ENCODE results near the gene LRRC8D. TPM values are rescaled to one million over a fixed set of nuclear protein-coding genes. Genes with fewer than 3 reads are reported as not detected.
A peak's percentile ranks its signal among the peaks of the same experiment; 100 is the strongest.
"Not testable (repeated sequence)": the region's sequence is repeated elsewhere in the genome, so short reads cannot be mapped to it uniquely, and the experiment has no call there.

Gene LRRC8D
- 19.5 and 23.2 TPM in 2 replicates for total RNA-seq (2014; rRNA removed; shearing (Covaris generic))

- Histone ChIP-seq H3K4me3 (peak within 1 kb of the TSS; percentile 84), H3K27ac (no peak within 1 kb of the TSS), H3K27me3 (replicated peaks) (peaks cover 31% of the 10 kb centered on the region), H3K4me1 (replicated peaks) (peaks cover 19% of the 10 kb centered on the region), H3K9me3 (replicated peaks) (no peaks in the 10 kb centered on the region; the same call in 1 of the 2 replicates), H3K36me3 (peaks cover 5% of the 10 kb centered on the region; the same call in 1 of the 2 replicates)
- DNase-seq (ENCODE audit: low read depth in 1 of 2, low spot score in 2 of 2): peak; percentile 57 to 58
Observed at GRCh38 chr1:89820422-89821321, at the start of gene LRRC8D. LRRC8D (plus strand) TSS chr1:89821032; CDS start chr1:89933069, 112,037 bp downstream.

DNA sequence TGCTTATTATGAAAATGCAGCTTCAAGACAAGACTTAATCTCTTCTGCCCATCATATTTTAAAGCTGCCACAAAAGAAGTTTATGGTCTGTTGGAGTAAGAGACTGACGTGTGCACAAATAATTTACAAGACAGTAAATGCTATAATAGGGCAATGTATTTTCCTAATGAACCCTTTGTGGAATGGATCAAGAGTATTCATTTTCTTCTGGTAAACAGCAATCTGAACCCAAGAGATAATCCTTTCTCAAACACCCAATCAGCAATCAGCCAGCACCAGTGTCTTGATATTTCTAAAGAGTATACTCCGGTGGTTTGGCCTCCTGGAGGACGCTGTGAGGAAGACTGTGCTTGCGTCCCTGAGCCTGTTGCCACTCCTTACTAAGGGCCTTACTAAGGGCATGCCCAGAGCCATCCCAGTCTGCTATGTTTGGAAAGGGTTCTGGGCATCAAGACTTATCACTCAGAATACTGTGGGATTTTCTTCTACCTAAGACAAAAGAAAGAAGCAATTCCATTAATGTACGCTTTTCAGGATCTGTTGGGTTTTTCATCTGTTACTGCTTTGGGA lies 48.8 kb upstream of the LRRC8D start:
- H3K27ac ChIP-seq: no peak overlapping the region
- 0 out of 2 replicates have a peak, but pooled peaks cover 4% of the 10 kb centered on the region for H3K27me3 ChIP-seq (replicated peaks)
- no peak for DNase-seq (ENCODE audit: low read depth in 1 of 2, low spot score in 2 of 2)
- H3K36me3 ChIP-seq: no peaks in the 10 kb centered on the region
- 0 out of 2 replicates have a peak, but pooled peaks cover 2% of the 10 kb centered on the region for H3K9me3 ChIP-seq (replicated peaks)
- no peaks in the 10 kb centered on the region for H3K4me1 ChIP-seq (replicated peaks)
- no peak overlapping the region for H3K4me3 ChIP-seq

- not testable (repeated sequence) for H3K9me3 ChIP-seq (replicated peaks); DNase-seq (ENCODE audit: low read depth in 1 of 2, low spot score in 2 of 2); H3K27ac ChIP-seq; H3K27me3 ChIP-seq (replicated peaks); H3K36me3 ChIP-seq; H3K4me3 ChIP-seq; H3K4me1 ChIP-seq (replicated peaks)
Observed at GRCh38 chr1:89776104-89776503, 44.7 kb upstream of the LRRC8D start.

DNA sequence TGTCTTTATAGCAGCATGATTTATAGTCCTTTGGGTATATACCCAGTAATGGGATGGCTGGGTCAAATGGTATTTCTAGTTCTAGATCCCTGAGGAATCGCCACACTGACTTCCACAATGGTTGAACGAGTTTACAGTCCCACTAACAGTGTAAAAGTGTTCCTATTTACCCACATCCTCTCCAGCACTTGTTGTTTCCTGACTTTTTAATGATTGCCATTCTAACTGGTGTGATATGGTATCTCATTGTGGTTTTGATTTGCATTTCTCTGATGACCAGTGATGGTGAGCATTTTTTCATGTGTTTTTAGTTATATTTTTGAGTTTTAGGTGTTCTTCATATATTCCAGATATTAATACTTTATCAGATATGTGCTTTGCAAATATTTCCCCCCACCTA lies 43.6 kb upstream of the LRRC8D start:
- not testable (repeated sequence) for H3K4me3 ChIP-seq; H3K27ac ChIP-seq; DNase-seq (ENCODE audit: low read depth in 1 of 2, low spot score in 2 of 2); H3K27me3 ChIP-seq (replicated peaks); H3K9me3 ChIP-seq (replicated peaks); H3K36me3 ChIP-seq; H3K4me1 ChIP-seq (replicated peaks)

DNA sequence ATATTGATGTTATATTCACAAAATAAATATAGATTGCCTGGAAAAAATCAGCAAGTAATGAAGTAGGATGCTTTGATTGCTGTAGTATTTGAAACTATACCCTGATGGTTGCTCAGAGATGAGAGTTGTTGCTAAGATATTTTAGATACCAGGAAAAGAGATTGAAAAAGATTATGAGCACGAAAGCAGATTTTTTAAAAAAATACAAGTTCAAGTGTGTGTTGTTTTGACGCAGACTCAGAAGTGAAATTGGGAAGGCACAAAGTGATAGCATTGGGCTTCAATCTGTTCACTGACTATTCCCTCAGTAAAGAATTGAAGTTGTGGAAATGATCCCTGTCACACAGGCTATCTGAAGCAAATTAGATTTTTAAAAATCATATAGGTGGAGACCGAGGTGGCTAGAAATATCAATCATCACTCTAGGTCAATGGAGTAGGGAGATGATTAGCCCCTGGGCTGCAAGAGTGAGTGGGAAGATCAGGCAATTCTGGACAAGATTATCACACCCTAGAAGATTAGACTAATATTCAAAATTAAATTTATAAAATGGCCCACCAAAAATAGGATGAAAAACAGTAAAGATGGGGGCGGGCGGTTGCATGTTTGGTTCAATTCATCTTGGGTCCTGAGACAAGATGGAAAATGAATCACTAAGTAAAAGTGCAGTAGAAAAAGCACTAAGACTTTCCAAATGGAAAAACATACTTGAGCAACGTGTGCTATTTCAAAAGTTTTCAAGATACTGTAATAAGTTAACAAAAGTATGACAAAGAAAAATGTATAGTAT lies 41.5 kb upstream of the LRRC8D start:
- Histone ChIP-seq H3K4me3 (no peak overlapping the region), H3K9me3 (replicated peaks) (no peaks in the 10 kb centered on the region), H3K4me1 (replicated peaks) (no peaks in the 10 kb centered on the region), H3K36me3 (no peaks in the 10 kb centered on the region), H3K27ac (no peak overlapping the region), H3K27me3 (replicated peaks) (no peaks in the 10 kb centered on the region)
- DNase-seq (ENCODE audit: low read depth in 1 of 2, low spot score in 2 of 2): no peak

- Histone ChIP-seq H3K9me3 (replicated peaks) (no peaks in the 10 kb centered on the region), H3K4me3 (no peak overlapping the region), H3K4me1 (replicated peaks) (no peaks in the 10 kb centered on the region), H3K27me3 (replicated peaks) (no peaks in the 10 kb centered on the region), H3K36me3 (no peaks in the 10 kb centered on the region), H3K27ac (no peak overlapping the region)
- DNase-seq (ENCODE audit: low read depth in 1 of 2, low spot score in 2 of 2): peak in 1 of 2 experiments; percentile 23
Observed at GRCh38 chr1:89780721-89781120, 40.1 kb upstream of the LRRC8D start.

DNA sequence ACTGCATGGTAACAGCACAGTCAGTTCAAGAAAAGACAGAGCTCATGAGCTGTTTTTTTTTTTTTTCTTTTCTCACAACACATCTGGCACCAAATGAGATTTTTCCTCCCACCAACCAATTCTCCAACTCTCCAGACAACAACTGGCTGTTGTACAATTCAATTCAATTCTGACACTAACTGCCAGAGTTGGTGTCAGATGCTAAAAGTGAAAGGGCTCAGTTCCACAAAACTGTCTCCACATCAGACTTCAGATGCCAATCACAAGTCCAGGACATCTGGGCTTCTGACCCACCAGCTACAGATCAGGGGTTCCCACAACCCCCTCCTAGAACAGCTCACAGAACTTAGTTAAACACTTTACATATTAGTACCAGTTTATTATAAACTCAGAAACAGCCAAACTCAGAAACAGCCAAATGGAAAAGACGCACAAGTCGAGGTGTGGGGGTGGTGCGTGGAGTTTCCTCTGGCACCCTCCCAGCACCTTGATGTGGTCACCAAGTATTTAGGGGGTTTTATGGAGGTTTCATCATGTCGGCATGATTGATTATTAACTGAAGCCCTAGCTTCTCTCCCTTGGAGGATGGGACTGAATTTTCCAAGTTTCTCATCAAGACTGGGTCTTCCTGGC lies 39.2 kb upstream of the LRRC8D start:
- Histone ChIP-seq H3K9me3 (replicated peaks) (no peaks in the 10 kb centered on the region), H3K4me1 (replicated peaks) (no peaks in the 10 kb centered on the region), H3K36me3 (no peaks in the 10 kb centered on the region), H3K27me3 (replicated peaks) (no peaks in the 10 kb centered on the region), H3K27ac (no peak overlapping the region), H3K4me3 (no peak overlapping the region)
- DNase-seq (ENCODE audit: low read depth in 1 of 2, low spot score in 2 of 2): no peak

DNA sequence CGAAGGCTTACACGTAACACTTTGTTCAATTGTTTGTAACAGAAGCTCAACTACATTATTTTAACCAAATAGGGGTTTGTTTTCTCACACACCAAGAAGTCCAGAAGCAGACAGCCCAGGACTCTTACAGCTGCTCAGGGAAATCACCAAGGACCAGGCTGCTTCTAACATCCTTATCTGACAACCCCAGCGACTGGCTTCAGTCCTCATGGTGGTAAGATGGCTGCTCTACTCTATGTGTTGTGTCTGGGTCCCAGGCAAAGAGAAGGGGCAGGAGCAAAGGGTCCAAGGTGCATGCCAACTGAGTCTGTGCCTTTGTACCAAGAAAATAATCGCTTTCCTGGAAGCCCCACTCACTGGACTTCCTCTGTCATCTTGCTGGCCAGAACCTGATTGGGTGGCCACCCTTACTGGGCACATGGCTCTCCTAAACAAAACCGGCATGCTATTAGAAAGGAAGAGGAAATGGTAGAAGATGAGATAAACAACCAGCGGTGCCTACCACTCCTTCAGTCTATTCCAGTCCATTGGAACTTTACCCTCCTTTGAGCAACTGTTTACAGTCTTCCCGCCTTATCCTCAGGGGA lies 34.1 kb upstream of the LRRC8D start:
- no peak overlapping the region for H3K4me3 ChIP-seq
- no peak overlapping the region for H3K27ac ChIP-seq
- no peak for DNase-seq (ENCODE audit: low read depth in 1 of 2, low spot score in 2 of 2)
- no peaks in the 10 kb centered on the region for H3K4me1 ChIP-seq (replicated peaks)
- H3K9me3 ChIP-seq (replicated peaks): no peaks in the 10 kb centered on the region
- H3K36me3 ChIP-seq: no peaks in the 10 kb centered on the region
- H3K27me3 ChIP-seq (replicated peaks): no peaks in the 10 kb centered on the region

DNA sequence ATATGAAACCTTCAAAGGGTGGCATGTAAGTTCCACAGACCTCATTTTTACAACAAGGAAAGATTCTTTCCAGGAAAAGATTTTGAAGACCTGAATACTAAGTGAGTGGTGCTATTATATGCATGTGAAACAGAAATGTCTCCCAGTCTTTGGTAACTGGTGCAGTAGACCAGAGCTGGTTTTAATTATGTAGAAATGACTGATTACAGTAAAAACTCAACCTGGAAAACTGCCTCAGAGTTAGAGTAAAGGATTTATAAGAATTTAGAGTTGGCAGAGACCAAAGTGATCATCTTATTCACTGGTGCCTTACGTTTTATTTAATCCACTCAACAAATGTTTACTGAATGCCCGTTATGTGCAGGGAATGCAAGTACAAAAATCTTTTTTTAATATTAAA lies 30.2 kb upstream of the LRRC8D start:
- DNase-seq (ENCODE audit: low read depth in 1 of 2, low spot score in 2 of 2): no peak
- Histone ChIP-seq H3K9me3 (replicated peaks) (no peaks in the 10 kb centered on the region), H3K4me3 (no peak overlapping the region), H3K27me3 (replicated peaks) (no peaks in the 10 kb centered on the region), H3K4me1 (replicated peaks) (no peaks in the 10 kb centered on the region), H3K36me3 (no peaks in the 10 kb centered on the region), H3K27ac (no peak overlapping the region)

- no peak for DNase-seq (ENCODE audit: low read depth in 1 of 2, low spot score in 2 of 2)
- Histone ChIP-seq H3K27ac (no peak overlapping the region), H3K4me3 (no peak overlapping the region)
Observed at GRCh38 chr1:89791064-89791726, 29.6 kb upstream of the LRRC8D start.

DNA sequence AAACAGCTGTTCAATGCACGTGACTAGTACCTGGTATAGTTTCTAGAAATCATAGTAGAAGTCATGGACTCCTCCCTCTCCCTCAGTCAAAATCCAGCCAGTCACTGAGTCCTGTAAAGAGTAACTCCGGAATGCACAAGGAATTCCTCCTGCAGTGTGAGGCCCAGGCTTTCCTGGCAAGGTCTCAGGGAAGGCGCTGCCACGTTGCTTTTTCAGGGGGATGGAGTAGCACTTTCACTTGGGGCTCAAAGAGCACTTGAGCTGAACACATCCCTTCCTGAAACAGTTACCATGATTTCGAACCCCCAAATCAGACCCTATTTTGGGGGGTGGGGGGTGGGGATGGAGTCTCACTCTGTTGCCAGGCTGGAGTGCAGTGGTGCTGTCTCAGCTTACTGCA lies 26.4 kb upstream of the LRRC8D start:
- Histone ChIP-seq H3K27ac (no peak overlapping the region), H3K4me1 (replicated peaks) (no peaks in the 10 kb centered on the region), H3K4me3 (no peak overlapping the region), H3K27me3 (replicated peaks) (no peaks in the 10 kb centered on the region), H3K9me3 (replicated peaks) (no peaks in the 10 kb centered on the region), H3K36me3 (no peaks in the 10 kb centered on the region)
- DNase-seq (ENCODE audit: low read depth in 1 of 2, low spot score in 2 of 2): no peak

More at GRCh38 chr1:89791064-89791726, 29.6 kb upstream of the LRRC8D start:
- no peaks in the 10 kb centered on the region for H3K9me3 ChIP-seq (replicated peaks)
- H3K36me3 ChIP-seq: no peaks in the 10 kb centered on the region
- no peaks in the 10 kb centered on the region for H3K4me1 ChIP-seq (replicated peaks)
- no peaks in the 10 kb centered on the region for H3K27me3 ChIP-seq (replicated peaks)

DNA sequence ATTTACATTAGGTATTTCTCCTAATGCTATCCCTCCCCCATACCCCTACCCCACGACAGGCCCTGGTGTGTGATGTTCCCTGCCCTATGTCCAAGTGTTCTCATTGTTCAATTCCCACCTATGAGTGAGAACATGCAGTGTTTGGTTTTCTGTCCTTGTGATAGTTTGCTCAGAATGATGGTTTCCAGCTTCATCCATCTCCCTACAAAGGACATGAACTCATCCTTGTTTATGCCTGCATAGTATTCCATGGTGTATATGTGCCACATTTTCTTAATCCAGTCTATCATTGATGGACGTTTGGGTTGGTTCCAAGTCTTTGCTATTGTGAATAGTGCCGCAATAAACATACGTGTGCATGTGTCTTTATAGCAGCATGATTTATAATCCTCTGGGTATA lies 25.3 kb upstream of the LRRC8D start:
- H3K36me3 ChIP-seq; H3K4me1 ChIP-seq (replicated peaks); H3K27me3 ChIP-seq (replicated peaks); DNase-seq (ENCODE audit: low read depth in 1 of 2, low spot score in 2 of 2); H3K4me3 ChIP-seq; H3K27ac ChIP-seq; H3K9me3 ChIP-seq (replicated peaks): not testable (repeated sequence)

GRCh38 chr1:89797876-89798275 lies 23.0 kb upstream of the LRRC8D start:
- H3K4me3 ChIP-seq; H3K36me3 ChIP-seq; H3K27me3 ChIP-seq (replicated peaks); H3K9me3 ChIP-seq (replicated peaks); H3K4me1 ChIP-seq (replicated peaks); H3K27ac ChIP-seq; DNase-seq (ENCODE audit: low read depth in 1 of 2, low spot score in 2 of 2): not testable (repeated sequence)

Data from SJSA1 (cell line).